Endothelial cell of umbilical vein (primary cell): Measurements from ENCODE around the gene EEF2K.

ENCODE experiments used
- CTCF ChIP-seq, 2 donors: IDR thresholded peaks; 1 replicate in 1 of 2; 2 replicates in 1 of 2; pipeline ENCODE4 v1.5.1; 2011; ENCODE audit warnings: low read length in 2 of 2, mild to moderate bottlenecking in 2 of 2, moderate library complexity in 2 of 2, control low read depth in 1 of 2, inconsistent platforms in 1 of 2, low read depth in 1 of 2; ENCODE audit not compliant: insufficient read depth in 1 of 2; ENCODE audit errors: extremely low read depth in 1 of 2
- EZH2 ChIP-seq: IDR thresholded peaks from 2 replicates; pipeline ENCODE4 v1.6.1; 2012; ENCODE audit warnings: borderline replicate concordance, low read depth, mild to moderate bottlenecking, moderate library complexity, low read length, inconsistent platforms; ENCODE audit not compliant: severe bottlenecking
- GATA2 ChIP-seq: IDR thresholded peaks from 2 replicates; pipeline ENCODE4 v1.7.0; 2011; ENCODE audit warnings: low read depth, mild to moderate bottlenecking, moderate library complexity, mixed read lengths, low read length; ENCODE audit not compliant: insufficient read length, insufficient read depth
- JUN ChIP-seq: IDR thresholded peaks from 2 replicates; pipeline ENCODE4 v1.6.1; 2011; ENCODE audit warnings: borderline replicate concordance, low read depth; ENCODE audit not compliant: insufficient read length, insufficient read depth
- MAX ChIP-seq: IDR thresholded peaks from 2 replicates; pipeline ENCODE4 v1.6.1; 2011; ENCODE audit not compliant: insufficient read depth, insufficient read length
- MYC ChIP-seq: IDR thresholded peaks from one replicate; pipeline ENCODE4 v1.6.1; 2011; ENCODE audit warnings: mild to moderate bottlenecking, low read depth, low read length
- POLR2A ChIP-seq: IDR thresholded peaks from 2 replicates; pipeline ENCODE4 v1.6.1; 2012; ENCODE audit warnings: low read depth, mild to moderate bottlenecking, control low read depth, low read length
- POLR2AphosphoS5 ChIP-seq: IDR thresholded peaks from 2 replicates; pipeline ENCODE4 v1.6.1; 2012; ENCODE audit warnings: low read depth, mild to moderate bottlenecking, control low read depth, low read length, moderate library complexity; ENCODE audit not compliant: insufficient read depth

- TF ChIP-seq CTCF (IDR thresholded peaks at IDR 0.05; ENCODE audit: extremely low read depth in 1 of 2, insufficient read depth in 1 of 2, low read depth in 1 of 2, low read length in 2 of 2) = no peak
- TF ChIP-seq POLR2A = no peak
- TF ChIP-seq POLR2AphosphoS5 = no peak
- TF ChIP-seq EZH2 = no peak
- no peak for TF ChIP-seq MAX
- TF ChIP-seq JUN = no peak
- TF ChIP-seq GATA2 = no peak
- TF ChIP-seq MYC = no peak
Observed at GRCh38 chr16:22171953-22172352, 34.1 kb upstream of the EEF2K start.
